B cell (primary cell): Measurements from ENCODE around the gene DPEP2NB. TPM values are rescaled to one million over a fixed set of nuclear protein-coding genes. Genes with fewer than 3 reads are reported as not detected.
A peak's percentile ranks its signal among the peaks of the same experiment; 100 is the strongest.

Source experiments
- ATAC-seq: fragments of 200-7000 bp; cut with Tn5 transposase; one replicate; pipeline ENCODE4 v1.10.0; 2021; ENCODE audit warnings: low read depth, mild to moderate bottlenecking, moderate number of reproducible peaks, moderate library complexity
- CTCF ChIA-PET: fragments of 350-600 bp; sonication (Branson Sonifier 250); formaldehyde crosslinking; loops from one replicate; lab custom pipeline; 2021; ENCODE audit warnings: antibody characterized with exemption, inconsistent platforms; lab: Charles Lee
- POLR2A ChIA-PET: fragments of 350-600 bp; sonication (Branson Sonifier 250); formaldehyde crosslinking; loops from one replicate; lab custom pipeline; 2021; ENCODE audit warnings: antibody characterized with exemption; lab: Charles Lee
- DNase-seq: peaks from one replicate; pipeline ENCODE4 v3.0.0; 2013
- H2AFZ ChIP-seq: 2 replicates; pipeline ENCODE4 v1.6.1; 2012; ENCODE audit warnings: mild to moderate bottlenecking, low read depth, low read length; ENCODE audit not compliant: insufficient read depth, poor library complexity, severe bottlenecking
- H3K27ac ChIP-seq, 2 donors: 1 replicate in 1 of 2; 2 replicates in 1 of 2; pipeline ENCODE4 v1.5.1; 2012 to 2013; ENCODE audit warnings: low read length in 2 of 2, mild to moderate bottlenecking in 2 of 2, moderate library complexity in 1 of 2
- H3K27me3 ChIP-seq, 4 experiments: fragments of 200-600 bp in 1 of 4; sonication (generic) in 1 of 4; replicated peaks in 1 of 4; 1 replicate in 2 of 4; 2 replicates in 2 of 4; pipeline versions ENCODE4 v1.6.1 to v1.7.0; 2013 to 2016; ENCODE audit warnings: low read length in 3 of 4, mild to moderate bottlenecking in 2 of 4, mixed read lengths in 1 of 4, moderate library complexity in 1 of 4; ENCODE audit not compliant: insufficient read depth in 4 of 4, control insufficient read depth in 3 of 4; ENCODE audit errors: control extremely low read depth in 1 of 4
- H3K36me3 ChIP-seq, 2 experiments: replicated peaks in 1 of 2; 1 replicate in 1 of 2; 2 replicates in 1 of 2; pipeline versions ENCODE4 v1.6.1 to v1.7.1; 2013; ENCODE audit warnings: low read length in 1 of 2; ENCODE audit not compliant: insufficient read depth in 2 of 2, control insufficient read depth in 1 of 2; ENCODE audit errors: control extremely low read depth in 1 of 2, extremely low read depth in 1 of 2
- H3K4me1 ChIP-seq, 2 donors: fragments of 200-600 bp in 1 of 2; sonication (generic) in 1 of 2; 1 replicate in 1 of 2; 2 replicates in 1 of 2; pipeline versions ENCODE4 v1.5.1 to v1.6.1; 2013 to 2017; ENCODE audit warnings: low read length in 2 of 2; ENCODE audit not compliant: control insufficient read depth in 2 of 2, insufficient read depth in 2 of 2
- H3K4me2 ChIP-seq: replicated peaks from 2 replicates; pipeline ENCODE3; 2012; ENCODE audit warnings: mild to moderate bottlenecking, low read depth, low read length; ENCODE audit not compliant: poor library complexity, severe bottlenecking
- H3K4me3 ChIP-seq, 5 experiments: fragments of 200-600 bp in 1 of 5; sonication (generic) in 1 of 5; 1 replicate in 3 of 5; 2 replicates in 2 of 5; pipeline versions ENCODE4 v1.5.1 to v1.7.0; 2011 to 2016; ENCODE audit warnings: low read length in 4 of 5, mild to moderate bottlenecking in 4 of 5, low read depth in 2 of 5, control low read depth in 1 of 5, moderate library complexity in 1 of 5; ENCODE audit not compliant: insufficient read depth in 1 of 5; ENCODE audit errors: control extremely low read depth in 1 of 5, extremely low read depth in 1 of 5
- H3K79me2 ChIP-seq: fragments of 200-600 bp; sonication (generic); one replicate; pipeline ENCODE4 v1.6.0; 2016; ENCODE audit warnings: low read length; ENCODE audit not compliant: control insufficient read depth, insufficient read depth
- H3K9ac ChIP-seq: fragments of 200-600 bp; sonication (generic); 2 replicates; pipeline ENCODE4 v1.6.1; 2017; ENCODE audit warnings: mild to moderate bottlenecking, low read length, moderate library complexity
- H3K9me3 ChIP-seq, 3 donors: one replicate each; pipeline versions ENCODE4 v1.6.1 to v1.7.1; 2013; ENCODE audit warnings: low read length in 2 of 3; ENCODE audit not compliant: control insufficient read depth in 2 of 3, insufficient read depth in 1 of 3; ENCODE audit errors: control extremely low read depth in 1 of 3
- H4K20me1 ChIP-seq: 2 replicates; pipeline ENCODE4 v1.6.0; 2012; ENCODE audit warnings: mild to moderate bottlenecking, low read length; ENCODE audit not compliant: insufficient read depth, control insufficient read depth, poor library complexity, severe bottlenecking
- H3K27ac Mint-ChIP-seq: one replicate; pipeline ENCODE4 v1.8.0; 2021; ENCODE audit warnings: mixed read lengths
- H3K27me3 Mint-ChIP-seq: one replicate; pipeline ENCODE4 v1.8.0; 2021; ENCODE audit warnings: mixed read lengths
- H3K4me1 Mint-ChIP-seq: one replicate; pipeline ENCODE4 v1.8.0; 2021; ENCODE audit warnings: mixed read lengths
- H3K4me3 Mint-ChIP-seq: one replicate; pipeline ENCODE4 v1.8.0; 2021; ENCODE audit warnings: mixed read lengths
- H3K9me3 Mint-ChIP-seq: one replicate; pipeline ENCODE4 v1.8.0; 2022; ENCODE audit warnings: mixed read lengths; ENCODE audit not compliant: insufficient read depth
- CTCF ChIP-seq: fragments of 200-600 bp; IDR thresholded peaks from one replicate; pipeline ENCODE4 v1.8.0; 2022; ENCODE audit warnings: antibody characterized with exemption, mild to moderate bottlenecking
- EZH2 ChIP-seq: IDR thresholded peaks from 2 replicates; pipeline ENCODE4 v1.6.1; 2012; ENCODE audit warnings: borderline replicate concordance, low read depth, mild to moderate bottlenecking, moderate library complexity, low read length; ENCODE audit not compliant: insufficient read depth, poor library complexity, severe bottlenecking
- WGBS: methylation state at CpG from one replicate; pipeline ENCODE4 v1.1.5; 2013; ENCODE audit warnings: missing lambda C conversion rate; ENCODE audit not compliant: insufficient coverage; 5-methylcytosine and 5-hydroxymethylcytosine counted together
- intact Hi-C: fragments of 100-400 bp; cut with micrococcal nuclease; formaldehyde crosslinking; loops from one replicate; pipeline ENCODE4 v1.10.0; 2022
- polyA plus RNA-seq: library from polyadenylated mRNA; depleted of rRNA; stranded (reverse); fragments of >200 nt; gene quantifications from 2 replicates; pipeline ENCODE4 v1.2.3, GENCODE V29; 2012
- total RNA-seq, 2 donors: library from RNA; stranded (reverse); fragments of 120-200 nt in 1 of 2; gene quantifications; 1 replicate in 1 of 2; 2 replicates in 1 of 2; pipeline versions ENCODE4 v1.2.3 to v1.2.4, GENCODE V29; 2013 to 2022

DPEP2NB gene
- total and polyA plus RNA-seq, 2 donors (not counting 1 experiment from before 2014, with no cell fraction given) = not detected

- Histone ChIP-seq H3K27me3 (no peaks in the 10 kb centered on the region), H3K4me1 (peaks cover 57 to 72% of the 10 kb centered on the region in 2 donors), H3K79me2 (peaks cover 33% of the 10 kb centered on the region), H2AFZ (peak overlapping the region; percentile 55), H3K4me3 (peak overlapping the region in 2 of 5 experiments; percentile 21 to 64), H3K4me2 (peak overlapping the region; percentile 70), H3K9ac (peak overlapping the region; percentile 66), H4K20me1 (no peaks in the 10 kb centered on the region), H3K9me3 (peaks cover 0 to 14% (median 0%) of the 10 kb centered on the region in 3 donors), H3K27ac (peak overlapping the region; percentile 73 to 76), H3K36me3 (peaks cover 0 to 3% of the 10 kb centered on the region in 2 experiments)
- TF ChIP-seq EZH2 = no peak
- TF ChIP-seq CTCF = no peak
- peak overlapping the region; percentile 94 for H3K27ac Mint-ChIP-seq
- WGBS = 74% methylated on average over 2 of the region's 3 CpGs
- peaks cover 65% of the 10 kb centered on the region for H3K4me1 Mint-ChIP-seq
- H3K4me3 Mint-ChIP-seq = peak overlapping the region; percentile 91
- intact Hi-C loops = no loop called here
- no peaks in the 10 kb centered on the region for H3K27me3 Mint-ChIP-seq
- CTCF ChIA-PET = interaction anchor here (0.6 to 28.7 kb wide), 6 partner anchors 9 to 479 kb away, joined by 3 to 320 read pairs (median 4); partner anchors contain the start of genes DDX28 and DUS2
- no peaks in the 10 kb centered on the region for H3K9me3 Mint-ChIP-seq
- POLR2A ChIA-PET = interaction anchor here (0.7 to 3.5 kb wide), 6 partner anchors 13 to 91 kb away, joined by 3 to 27 read pairs (median 5); partner anchors contain the start of genes DDX28, DUS2 and PSMB10
- DNase-seq (no peak), ATAC-seq (no peak)
These were observed 15.3 kb downstream of the DPEP2NB start for GRCh38 chr16:68000450-68000849.

GRCh38 chr16:67999985-68000384, 15.7 kb downstream of the DPEP2NB start:
- Mint-ChIP-seq H3K4me1 (peaks cover 66% of the 10 kb centered on the region), H3K4me3 (peak overlapping the region; percentile 91), H3K27ac (peak overlapping the region; percentile 94), H3K9me3 (no peaks in the 10 kb centered on the region), H3K27me3 (no peaks in the 10 kb centered on the region)
- ATAC-seq = peak; percentile 19
- Histone ChIP-seq H3K9me3 (peaks cover 0 to 14% (median 0%) of the 10 kb centered on the region in 3 donors), H3K4me2 (peak overlapping the region; percentile 70), H4K20me1 (no peaks in the 10 kb centered on the region), H3K4me3 (peak overlapping the region in 4 of 5 experiments; percentile 21 to 85 (median 58)), H3K27me3 (no peaks in the 10 kb centered on the region), H2AFZ (peak overlapping the region; percentile 55), H3K79me2 (peaks cover 33% of the 10 kb centered on the region), H3K27ac (peak overlapping the region; percentile 73 to 76), H3K9ac (peak overlapping the region; percentile 66), H3K36me3 (peaks cover 0 to 5% of the 10 kb centered on the region in 2 experiments), H3K4me1 (peaks cover 57 to 72% of the 10 kb centered on the region in 2 donors)
- no peak for TF ChIP-seq CTCF
- TF ChIP-seq EZH2 = no peak
- CTCF ChIA-PET = interaction anchor here (0.9 to 28.7 kb wide), 5 partner anchors 9 to 478 kb away, joined by 3 to 320 read pairs (median 4); partner anchors contain the start of genes DDX28 and DUS2
- DNase-seq = peak; percentile 60
- 0% methylated on average over 1 of the region's 2 CpGs for WGBS
- POLR2A ChIA-PET = interaction anchor here (0.7 to 3.5 kb wide), 6 partner anchors 13 to 92 kb away, joined by 3 to 27 read pairs (median 5); partner anchors contain the start of genes DDX28, DUS2 and PSMB10
- intact Hi-C loops = loop anchor here (2.0 kb wide), 1 partner anchor 289 kb away; no protein-coding TSS in a partner anchor
